Measurements from ENCODE around the gene GPRC5A. TPM values are rescaled to one million over a fixed set of nuclear protein-coding genes. Genes with fewer than 3 reads are reported as not detected.

The GPRC5A gene
- total RNA-seq, 1 experiment from 2014 or later, result 468 TPM

DNA sequence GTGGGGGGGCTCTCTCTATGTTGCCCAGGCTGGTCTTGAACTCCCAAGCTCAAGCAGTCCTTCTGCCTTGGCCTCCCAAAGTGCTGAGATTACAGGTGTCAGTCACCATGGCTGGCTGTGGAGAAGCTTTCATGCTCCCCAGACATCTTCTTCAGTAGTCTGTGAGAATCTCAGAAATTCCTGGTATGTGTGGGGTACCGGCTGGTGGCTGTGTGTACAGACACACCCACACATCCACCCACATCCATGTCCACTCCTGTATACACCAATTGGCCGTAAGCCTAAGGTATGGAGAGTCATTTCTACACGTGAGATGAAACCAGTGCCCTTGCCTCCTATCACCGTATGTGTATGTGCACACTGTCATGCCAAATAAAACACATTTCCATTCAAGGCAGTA, 32.8 kb downstream of the GPRC5A start:
- Histone ChIP-seq H3K4me2 (no peak overlapping the region), H3F3A (ENCODE audit: insufficient read depth, low read depth) (peaks cover 27% of the 10 kb centered on the region), H3K9me3 (ENCODE audit: insufficient read depth, low read depth) (no peaks in the 10 kb centered on the region), H3K4me1 (replicated peaks; ENCODE audit: insufficient read depth) (no peaks in the 10 kb centered on the region), H3K4me3 (no peak overlapping the region), H4K20me1 (ENCODE audit: insufficient read depth) (no peaks in the 10 kb centered on the region), H3K36me3 (ENCODE audit: low read depth) (no peaks in the 10 kb centered on the region), H2AFZ (no peak overlapping the region), H3K9me2 (ENCODE audit: insufficient read depth) (no peaks in the 10 kb centered on the region), H3K79me2 (ENCODE audit: low read depth) (0 out of 2 replicates have a peak, but pooled peaks cover 5% of the 10 kb centered on the region), H3K27ac (no peak overlapping the region), H3K27me3 (ENCODE audit: insufficient read depth, low read depth) (no peaks in the 10 kb centered on the region)
- intact Hi-C loops (cut with micrococcal nuclease; ENCODE audit: unreplicated experiment), result no loop called here
- no TSS peak for BruUV-seq (replicated peaks)
- no peak for TF ChIP-seq EZH2 (IDR thresholded peaks at IDR 0.05; ENCODE audit: low read depth)
- TF ChIP-seq, protein P1, sequence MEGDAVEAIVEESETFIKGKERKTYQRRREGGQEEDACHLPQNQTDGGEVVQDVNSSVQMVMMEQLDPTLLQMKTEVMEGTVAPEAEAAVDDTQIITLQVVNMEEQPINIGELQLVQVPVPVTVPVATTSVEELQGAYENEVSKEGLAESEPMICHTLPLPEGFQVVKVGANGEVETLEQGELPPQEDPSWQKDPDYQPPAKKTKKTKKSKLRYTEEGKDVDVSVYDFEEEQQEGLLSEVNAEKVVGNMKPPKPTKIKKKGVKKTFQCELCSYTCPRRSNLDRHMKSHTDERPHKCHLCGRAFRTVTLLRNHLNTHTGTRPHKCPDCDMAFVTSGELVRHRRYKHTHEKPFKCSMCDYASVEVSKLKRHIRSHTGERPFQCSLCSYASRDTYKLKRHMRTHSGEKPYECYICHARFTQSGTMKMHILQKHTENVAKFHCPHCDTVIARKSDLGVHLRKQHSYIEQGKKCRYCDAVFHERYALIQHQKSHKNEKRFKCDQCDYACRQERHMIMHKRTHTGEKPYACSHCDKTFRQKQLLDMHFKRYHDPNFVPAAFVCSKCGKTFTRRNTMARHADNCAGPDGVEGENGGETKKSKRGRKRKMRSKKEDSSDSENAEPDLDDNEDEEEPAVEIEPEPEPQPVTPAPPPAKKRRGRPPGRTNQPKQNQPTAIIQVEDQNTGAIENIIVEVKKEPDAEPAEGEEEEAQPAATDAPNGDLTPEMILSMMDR (conservative IDR thresholded peaks at IDR 0.05), result no peak
- POLR2A ChIA-PET (ENCODE audit: unreplicated experiment), result no interaction called here
- CTCF ChIA-PET, result no interaction called here
- DNase-seq, result no peak

DNA sequence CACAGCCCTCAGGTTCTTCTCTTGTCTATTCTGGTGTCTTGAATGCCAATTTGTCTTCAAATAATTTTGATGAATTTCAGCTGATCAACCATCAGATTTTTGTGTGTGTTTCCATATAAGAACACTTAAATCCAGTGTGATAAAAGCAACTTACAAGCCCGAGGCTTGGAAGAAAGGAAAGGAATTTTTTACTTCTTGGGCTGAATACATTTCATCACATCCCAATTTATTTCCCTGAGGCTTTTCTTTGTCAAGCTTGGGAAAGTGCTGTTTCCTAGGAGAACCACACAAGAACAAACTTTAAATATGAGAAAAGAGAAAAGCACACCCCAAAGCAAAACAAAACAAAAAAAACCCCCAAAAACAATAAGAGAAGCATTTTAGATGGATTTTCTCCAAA, 34.0 kb downstream of the GPRC5A start:
- Histone ChIP-seq H3K4me2 (no peak overlapping the region), H3K4me1 (replicated peaks; ENCODE audit: insufficient read depth) (no peaks in the 10 kb centered on the region), H2AFZ (no peak overlapping the region), H3F3A (ENCODE audit: insufficient read depth, low read depth) (peaks cover 14% of the 10 kb centered on the region; the same call in 1 of the 2 replicates), H3K36me3 (ENCODE audit: low read depth) (no peaks in the 10 kb centered on the region), H3K9me3 (ENCODE audit: insufficient read depth, low read depth) (no peaks in the 10 kb centered on the region), H3K27ac (no peak overlapping the region), H3K27me3 (ENCODE audit: insufficient read depth, low read depth) (no peaks in the 10 kb centered on the region), H3K9me2 (ENCODE audit: insufficient read depth) (no peaks in the 10 kb centered on the region), H3K4me3 (no peak overlapping the region), H3K79me2 (ENCODE audit: low read depth) (0 out of 2 replicates have a peak, but pooled peaks cover 10% of the 10 kb centered on the region), H4K20me1 (ENCODE audit: insufficient read depth) (no peaks in the 10 kb centered on the region)
- CTCF ChIA-PET, result no interaction called here
- DNase-seq, result no peak
- intact Hi-C loops (cut with micrococcal nuclease; ENCODE audit: unreplicated experiment), result no loop called here
- BruUV-seq (replicated peaks), result no TSS peak
- POLR2A ChIA-PET (ENCODE audit: unreplicated experiment), result interaction anchor here (0.5 kb wide), 1 partner anchor 32 kb away, joined by 4 read pairs; no protein-coding TSS in a partner anchor
- TF ChIP-seq, protein P1 (conservative IDR thresholded peaks at IDR 0.05), result no peak
- no peak for TF ChIP-seq EZH2 (IDR thresholded peaks at IDR 0.05; ENCODE audit: low read depth)

DNA sequence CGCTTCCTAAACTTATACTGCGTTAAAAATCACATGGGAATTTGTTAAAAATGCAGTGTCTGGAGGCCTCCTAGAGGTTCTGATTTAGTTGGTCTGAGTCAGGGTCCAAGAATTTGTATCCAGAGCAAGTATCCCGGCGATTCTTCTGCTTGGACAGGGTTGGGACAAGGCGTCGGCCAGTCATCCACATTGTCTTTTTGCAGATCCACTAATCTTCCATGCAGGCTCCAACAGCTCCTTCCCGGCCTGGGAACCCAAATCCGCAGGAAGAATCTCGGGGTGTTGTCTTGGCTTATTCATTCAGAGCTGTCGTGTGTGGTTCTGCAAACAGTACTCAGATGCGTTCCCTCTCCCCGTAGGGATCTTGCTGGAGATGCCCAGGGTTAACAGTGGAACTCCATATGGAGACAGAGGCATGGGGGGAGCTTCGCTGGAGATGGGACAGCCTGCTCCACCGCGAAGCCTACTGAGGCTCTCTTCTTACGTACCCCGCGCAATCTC, 35.3 kb downstream of the GPRC5A start:
- no TSS peak for BruUV-seq (replicated peaks)

More for the DNA sequence above, 35.3 kb downstream of the GPRC5A start:
- no peaks in the 10 kb centered on the region for H3K27me3 ChIP-seq (ENCODE audit: insufficient read depth, low read depth)
- no peaks in the 10 kb centered on the region for H4K20me1 ChIP-seq (ENCODE audit: insufficient read depth)
- DNase-seq, result no peak
- no peaks in the 10 kb centered on the region for H3K9me3 ChIP-seq (ENCODE audit: insufficient read depth, low read depth)
- no peaks in the 10 kb centered on the region for H3K9me2 ChIP-seq (ENCODE audit: insufficient read depth)
- H3K79me2 ChIP-seq (ENCODE audit: low read depth), result 0 out of 2 replicates have a peak, but pooled peaks cover 10% of the 10 kb centered on the region
- H3K27ac ChIP-seq, result no peak overlapping the region
- peak overlapping the region; percentile 43 for H3K4me2 ChIP-seq
- ChIA-PET POLR2A (ENCODE audit: unreplicated experiment) (no interaction called here), CTCF (no interaction called here)
- H3K4me3 ChIP-seq, result no peak overlapping the region
- no peak overlapping the region for H2AFZ ChIP-seq
- intact Hi-C loops (cut with micrococcal nuclease; ENCODE audit: unreplicated experiment), result no loop called here
- no peaks in the 10 kb centered on the region for H3K36me3 ChIP-seq (ENCODE audit: low read depth)
- H3K4me1 ChIP-seq (replicated peaks; ENCODE audit: insufficient read depth), result no peaks in the 10 kb centered on the region
- H3F3A ChIP-seq (ENCODE audit: insufficient read depth, low read depth), result peaks cover 2% of the 10 kb centered on the region; the same call in 1 of the 2 replicates
- no peak for TF ChIP-seq EZH2 (IDR thresholded peaks at IDR 0.05; ENCODE audit: low read depth)
- TF ChIP-seq, protein P1 (conservative IDR thresholded peaks at IDR 0.05), result no peak
